ENCODE measurements around the gene UEVLD.

DNA sequence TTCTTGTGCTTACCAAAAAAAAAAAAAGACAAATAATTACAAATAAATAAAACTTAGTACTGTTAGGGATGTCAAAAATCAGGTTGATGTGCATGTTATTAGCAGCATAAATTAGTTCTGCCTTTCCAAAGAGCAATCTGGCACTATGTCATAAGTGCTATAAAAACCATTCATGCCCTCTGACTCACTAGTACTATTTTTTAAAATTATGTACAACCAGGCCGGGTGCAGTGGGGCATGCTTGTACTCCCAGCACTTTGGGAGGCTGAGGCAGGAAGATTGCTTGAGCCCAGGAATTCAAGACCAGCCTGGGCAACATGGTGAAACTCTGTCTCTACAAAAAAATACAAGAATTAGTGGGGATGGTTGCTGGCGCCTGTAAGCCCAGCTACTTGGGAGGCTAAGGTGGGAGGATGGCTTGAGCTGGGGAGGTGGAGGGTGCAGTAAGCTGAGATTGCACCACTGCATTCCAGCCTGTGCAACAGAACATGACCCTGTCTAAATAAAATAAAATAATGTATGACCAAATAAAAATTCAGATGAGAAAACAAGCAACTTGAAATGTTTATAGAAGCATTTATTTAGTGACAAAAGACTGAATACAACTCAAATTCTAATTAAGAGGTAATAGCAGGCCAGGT, 25.3 kb downstream of the UEVLD start:
- TF ChIP-seq, protein P1, sequence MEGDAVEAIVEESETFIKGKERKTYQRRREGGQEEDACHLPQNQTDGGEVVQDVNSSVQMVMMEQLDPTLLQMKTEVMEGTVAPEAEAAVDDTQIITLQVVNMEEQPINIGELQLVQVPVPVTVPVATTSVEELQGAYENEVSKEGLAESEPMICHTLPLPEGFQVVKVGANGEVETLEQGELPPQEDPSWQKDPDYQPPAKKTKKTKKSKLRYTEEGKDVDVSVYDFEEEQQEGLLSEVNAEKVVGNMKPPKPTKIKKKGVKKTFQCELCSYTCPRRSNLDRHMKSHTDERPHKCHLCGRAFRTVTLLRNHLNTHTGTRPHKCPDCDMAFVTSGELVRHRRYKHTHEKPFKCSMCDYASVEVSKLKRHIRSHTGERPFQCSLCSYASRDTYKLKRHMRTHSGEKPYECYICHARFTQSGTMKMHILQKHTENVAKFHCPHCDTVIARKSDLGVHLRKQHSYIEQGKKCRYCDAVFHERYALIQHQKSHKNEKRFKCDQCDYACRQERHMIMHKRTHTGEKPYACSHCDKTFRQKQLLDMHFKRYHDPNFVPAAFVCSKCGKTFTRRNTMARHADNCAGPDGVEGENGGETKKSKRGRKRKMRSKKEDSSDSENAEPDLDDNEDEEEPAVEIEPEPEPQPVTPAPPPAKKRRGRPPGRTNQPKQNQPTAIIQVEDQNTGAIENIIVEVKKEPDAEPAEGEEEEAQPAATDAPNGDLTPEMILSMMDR (IDR thresholded peaks at IDR 0.05; ENCODE audit: insufficient read depth, low read depth, low read length): no peak
- no peak for TF ChIP-seq EZH2 (IDR thresholded peaks at IDR 0.05; ENCODE audit: insufficient read depth, low read length)

Measured in astrocyte (in vitro differentiated cells and primary cell).